Left hindlimb (tissue), 1 donor: ENCODE measurements around the gene KPNA4.
"Not testable (repeated sequence)": the region's sequence is repeated elsewhere in the genome, so short reads cannot be mapped to it uniquely, and the experiment has no call there.

Experiments
- DNase-seq: peaks from one replicate; pipeline ENCODE4 v3.0.0-alpha.2; 2018

The KPNA4 gene

DNA sequence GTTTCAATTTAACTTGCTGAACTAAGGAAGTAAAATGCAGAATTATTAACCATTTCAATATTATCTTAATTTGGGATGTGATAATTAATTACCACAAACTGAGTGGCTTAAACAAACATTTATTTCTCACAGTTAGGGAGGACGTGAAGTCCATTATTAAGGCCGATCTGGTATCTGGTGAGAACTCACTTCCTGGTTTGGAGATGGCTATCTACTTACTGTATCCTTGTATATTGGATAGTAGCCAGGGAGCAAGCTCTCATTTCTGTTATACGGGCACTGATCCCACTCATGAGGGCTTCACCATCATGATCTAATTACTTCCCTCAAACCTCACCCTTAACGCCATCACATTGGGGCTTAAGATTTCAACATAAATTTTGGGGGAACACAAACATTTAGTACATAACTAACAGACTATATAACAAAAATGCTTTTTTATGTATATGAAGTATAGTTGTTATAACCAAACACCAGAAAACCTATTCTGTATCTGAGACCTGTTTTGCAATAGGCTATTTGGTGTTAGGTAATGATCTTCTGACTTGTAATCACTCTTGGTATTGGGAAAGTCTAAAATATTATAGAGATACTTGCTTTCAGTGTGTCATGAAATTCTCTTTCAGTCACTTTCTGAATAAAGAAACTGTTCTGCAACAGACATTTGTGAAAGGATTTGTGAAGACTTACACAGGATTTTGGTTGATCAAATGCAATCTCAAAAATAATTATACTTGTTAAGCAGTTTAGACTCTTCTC, 4.7 kb upstream of the KPNA4 start:
- no peak for DNase-seq

DNA sequence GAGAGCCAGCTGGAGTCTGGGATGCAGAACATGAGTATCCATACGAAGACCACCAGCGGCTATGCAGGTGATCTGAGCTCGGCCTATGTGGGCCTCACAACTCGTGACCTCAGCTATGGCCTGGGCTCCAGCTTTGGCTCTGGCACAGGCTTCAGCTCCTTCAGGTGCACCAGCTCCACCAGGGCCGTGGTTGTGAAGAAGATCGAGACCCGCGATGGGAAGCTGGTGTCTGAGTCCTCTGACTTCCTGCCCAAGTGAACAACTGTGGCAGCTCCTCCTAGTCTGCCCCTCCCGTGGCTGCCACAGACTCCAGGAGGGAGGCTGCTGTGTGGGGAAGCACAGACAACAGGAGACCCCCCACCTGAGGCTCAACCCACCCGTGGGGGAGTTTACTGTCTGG, 3.6 kb upstream of the KPNA4 start:
- DNase-seq = no peak

DNA sequence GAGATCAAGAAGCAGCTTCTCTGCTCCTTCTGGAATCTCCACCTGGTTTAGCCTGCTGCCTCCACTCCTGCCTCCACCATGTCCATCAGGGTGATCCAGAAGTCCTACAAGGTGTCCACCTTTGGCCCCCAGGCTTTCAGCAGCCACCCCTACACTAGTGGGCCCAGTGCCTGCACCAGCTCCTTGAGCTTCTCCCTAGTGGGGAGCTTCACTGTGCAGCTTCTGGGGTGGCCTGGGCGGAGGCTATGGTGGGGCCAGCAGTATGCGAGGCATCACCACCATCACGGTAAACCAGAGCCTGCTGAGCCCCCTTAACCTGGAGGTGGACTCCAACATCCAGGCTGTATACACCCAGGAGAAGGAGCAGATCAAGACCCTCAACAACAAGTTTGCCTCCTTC, 2.4 kb upstream of the KPNA4 start:
- DNase-seq = no peak

DNA sequence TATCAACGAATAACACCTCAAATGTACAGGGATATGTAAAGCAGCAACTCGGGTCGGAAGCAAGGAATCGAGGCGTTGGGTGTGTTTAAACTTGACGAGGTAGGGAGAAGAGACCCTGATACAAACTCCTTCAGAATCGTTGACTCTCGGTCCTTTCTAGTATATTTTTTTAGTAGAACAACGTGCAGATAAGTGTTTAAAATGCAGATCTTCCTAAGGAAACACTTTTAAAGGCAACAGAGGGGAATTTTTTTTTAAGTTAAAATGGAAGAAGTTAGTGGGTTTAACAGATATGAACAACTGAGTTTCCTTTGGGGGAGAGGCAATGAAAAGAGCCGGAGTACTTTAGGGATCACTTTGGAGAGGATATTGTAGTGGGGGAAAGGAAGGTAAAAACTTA, 1.1 kb upstream of the KPNA4 start:
- DNase-seq = no peak

DNA sequence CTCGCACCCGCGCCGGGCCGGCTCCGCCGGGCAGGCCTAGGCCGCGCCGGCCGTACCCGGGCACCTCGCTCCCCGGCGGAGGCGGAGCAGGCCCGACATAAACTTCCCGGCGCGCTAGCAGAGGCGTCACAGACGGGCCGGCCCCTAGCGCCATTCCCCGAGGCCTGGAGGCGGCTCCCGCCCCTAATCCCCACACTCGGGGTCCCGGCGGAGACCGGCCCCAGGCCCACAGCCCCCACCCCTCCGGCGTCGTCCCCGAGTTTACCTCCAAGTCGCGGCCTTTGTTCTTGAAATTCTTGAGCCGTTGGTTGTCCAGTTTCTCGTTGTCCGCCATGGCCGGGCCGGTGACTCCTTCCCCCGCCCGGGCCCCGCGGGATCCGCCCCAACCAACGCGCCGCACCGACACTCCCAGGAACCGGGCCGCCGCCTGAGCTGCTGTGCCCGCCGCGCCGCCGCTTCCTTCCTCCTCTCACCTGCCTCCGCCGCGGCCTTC, 376 bp downstream of the KPNA4 start:
- no peak for DNase-seq

DNA sequence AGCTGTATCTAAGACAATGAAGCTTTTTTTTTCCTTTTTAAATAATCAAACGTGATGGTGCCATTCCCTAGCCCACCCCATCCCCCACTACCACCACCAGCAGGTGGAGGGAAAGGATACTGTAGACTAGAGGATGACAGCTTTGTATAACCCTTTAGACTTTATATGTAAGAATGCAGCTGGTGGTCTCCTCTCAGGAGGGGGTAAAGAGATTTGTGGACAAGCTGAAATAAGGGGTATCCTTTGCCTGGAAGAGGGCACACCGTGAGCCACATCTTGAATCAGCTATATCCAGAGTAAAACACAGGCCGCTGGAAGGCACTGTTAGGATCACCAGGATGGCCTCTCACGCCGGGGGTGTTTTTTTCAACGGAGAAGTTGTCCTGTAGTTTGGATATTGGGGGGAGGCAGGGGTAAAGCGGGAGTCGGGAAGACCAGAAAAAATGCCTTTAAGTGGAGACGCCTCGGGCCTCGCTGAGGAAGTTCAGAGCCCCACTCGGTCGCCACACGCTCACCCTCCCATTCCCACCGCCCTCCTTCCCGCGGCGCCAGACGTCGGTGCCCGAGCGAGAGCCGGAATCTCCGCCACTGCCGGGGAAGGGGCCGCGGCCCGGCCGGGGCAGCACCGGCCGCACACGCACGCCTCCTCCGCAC, 986 bp downstream of the KPNA4 start:
- DNase-seq = peak; percentile 45

DNA sequence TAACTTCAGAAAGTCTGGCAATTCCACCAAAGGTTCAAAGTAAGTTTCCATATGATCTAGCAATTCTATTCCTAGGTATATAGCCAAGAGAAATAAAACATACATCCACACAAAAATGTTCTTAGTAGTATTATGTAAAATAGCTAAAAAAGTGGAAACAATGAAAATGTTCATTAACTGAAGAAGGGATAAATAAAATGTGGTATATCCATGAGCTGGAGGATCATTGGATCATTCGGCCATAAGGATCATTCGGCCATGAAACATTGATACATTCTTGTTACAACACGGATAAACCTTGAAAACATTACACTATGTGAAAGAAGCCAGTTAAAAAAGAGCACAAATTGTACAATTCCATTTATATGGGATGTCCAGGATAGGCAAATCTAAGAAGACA, 2.4 kb downstream of the KPNA4 start:
- DNase-seq = no peak

DNA sequence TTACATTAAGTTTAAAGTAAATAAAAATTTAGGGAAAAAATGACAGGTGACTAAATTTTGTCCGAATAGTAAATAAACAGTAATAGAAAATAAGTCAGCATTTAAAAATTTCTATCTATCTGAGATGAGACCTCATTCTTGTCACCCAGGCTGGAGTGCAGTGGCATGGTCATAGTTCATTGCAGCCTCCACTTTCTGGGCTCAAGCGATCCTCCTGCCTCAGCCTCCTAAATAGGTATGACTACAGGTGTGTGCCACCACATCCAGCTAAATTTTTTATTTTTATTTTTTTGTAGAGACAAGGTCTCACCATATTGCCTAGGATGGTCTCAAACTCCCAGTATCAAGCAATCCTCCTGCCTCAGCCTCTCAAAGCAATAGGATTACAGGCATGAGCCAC, 7.8 kb downstream of the KPNA4 start:
- no peak for DNase-seq

DNA sequence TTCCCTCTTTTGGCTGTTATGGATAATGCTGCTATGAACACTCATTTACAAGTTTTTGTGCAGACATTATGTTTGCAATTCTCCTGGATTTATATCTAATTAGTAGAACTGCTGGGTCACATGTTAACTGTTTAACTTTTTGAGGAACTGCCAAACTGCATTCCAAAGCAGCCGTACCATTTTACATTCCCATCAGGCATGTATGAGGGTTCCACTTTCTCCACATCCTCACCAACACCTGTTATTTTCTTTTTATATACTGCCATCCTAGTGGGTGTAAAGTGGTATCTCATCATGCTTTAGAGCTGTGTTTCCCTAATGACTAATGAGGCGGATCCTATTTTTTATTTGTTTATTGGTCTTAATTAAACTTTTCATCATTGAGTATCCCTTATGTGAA, 9.2 kb downstream of the KPNA4 start:
- DNase-seq = no peak

DNA sequence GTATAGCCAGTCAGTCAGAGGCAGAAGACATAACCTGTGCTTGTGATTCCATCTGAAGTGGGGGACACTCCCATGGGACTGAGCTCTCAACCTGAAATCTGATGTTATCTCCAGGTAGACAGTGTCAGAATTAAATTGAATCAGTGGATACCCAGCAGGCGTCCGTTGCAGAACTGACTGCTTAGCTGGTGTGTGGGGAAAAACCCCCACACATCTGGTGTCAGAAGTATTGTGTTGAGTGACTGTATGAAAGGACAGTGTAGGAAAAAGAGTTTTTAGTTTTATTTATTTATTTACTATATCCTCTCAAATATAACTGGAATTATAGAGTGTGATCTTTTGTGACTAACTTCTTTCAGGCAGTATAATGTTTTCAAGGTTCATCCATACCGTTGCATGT, 10.4 kb downstream of the KPNA4 start:
- no peak for DNase-seq

DNA sequence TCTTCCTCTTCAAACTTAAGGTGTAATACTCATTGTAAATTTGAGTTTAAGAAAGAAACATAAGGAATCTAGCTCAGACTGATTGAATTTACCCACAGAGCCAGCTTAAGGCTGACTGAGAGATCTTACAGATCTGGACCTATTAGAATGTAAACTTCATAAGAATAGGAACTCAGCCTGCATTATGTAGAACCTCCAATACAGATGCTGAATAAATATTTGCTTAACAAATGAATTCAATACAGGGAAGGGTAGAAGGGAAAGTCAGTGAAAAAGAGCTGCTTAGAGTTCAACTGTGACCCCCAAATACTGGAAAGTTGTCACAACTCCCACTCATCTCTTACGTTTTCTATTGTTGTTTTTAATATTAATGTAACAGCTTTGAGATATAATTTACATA, 11.5 kb downstream of the KPNA4 start:
- DNase-seq = no peak

DNA sequence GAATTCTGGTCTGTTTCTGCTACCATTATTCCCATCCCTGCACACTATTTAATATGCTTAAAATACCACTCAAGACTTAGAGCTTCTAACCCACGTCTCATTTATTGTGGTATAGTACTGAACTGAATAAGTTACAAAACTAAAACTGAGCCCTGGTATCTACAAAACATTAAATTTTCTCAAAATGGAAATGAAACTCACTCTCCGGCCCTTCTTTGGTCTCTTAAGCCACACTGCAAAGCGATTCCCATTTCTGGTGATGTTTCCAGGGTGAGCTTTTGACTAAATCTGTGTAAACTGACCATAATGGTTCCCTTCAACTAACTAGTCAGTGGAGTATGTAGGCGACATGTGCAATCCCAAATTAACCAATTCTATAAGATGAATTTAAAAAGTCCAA, 18.6 kb downstream of the KPNA4 start:
- no peak for DNase-seq

DNA sequence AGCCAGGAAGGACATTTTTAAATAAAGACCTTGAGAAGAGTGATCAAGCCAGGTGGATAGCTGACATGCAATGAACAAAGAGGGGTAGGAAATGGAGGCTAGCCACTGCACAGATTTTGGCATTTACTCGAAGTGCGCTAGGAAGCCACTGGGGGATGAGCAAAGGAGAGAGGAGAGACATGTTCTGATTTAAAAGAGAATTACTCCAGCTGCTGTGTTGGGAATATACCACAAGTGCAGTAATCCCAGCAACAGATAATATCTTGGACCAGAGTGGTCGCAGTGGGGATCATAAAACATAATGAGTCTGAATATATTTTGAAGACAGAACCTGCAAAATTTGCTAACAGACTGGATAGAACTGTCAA, 19.9 kb downstream of the KPNA4 start:
- DNase-seq = no peak

DNA sequence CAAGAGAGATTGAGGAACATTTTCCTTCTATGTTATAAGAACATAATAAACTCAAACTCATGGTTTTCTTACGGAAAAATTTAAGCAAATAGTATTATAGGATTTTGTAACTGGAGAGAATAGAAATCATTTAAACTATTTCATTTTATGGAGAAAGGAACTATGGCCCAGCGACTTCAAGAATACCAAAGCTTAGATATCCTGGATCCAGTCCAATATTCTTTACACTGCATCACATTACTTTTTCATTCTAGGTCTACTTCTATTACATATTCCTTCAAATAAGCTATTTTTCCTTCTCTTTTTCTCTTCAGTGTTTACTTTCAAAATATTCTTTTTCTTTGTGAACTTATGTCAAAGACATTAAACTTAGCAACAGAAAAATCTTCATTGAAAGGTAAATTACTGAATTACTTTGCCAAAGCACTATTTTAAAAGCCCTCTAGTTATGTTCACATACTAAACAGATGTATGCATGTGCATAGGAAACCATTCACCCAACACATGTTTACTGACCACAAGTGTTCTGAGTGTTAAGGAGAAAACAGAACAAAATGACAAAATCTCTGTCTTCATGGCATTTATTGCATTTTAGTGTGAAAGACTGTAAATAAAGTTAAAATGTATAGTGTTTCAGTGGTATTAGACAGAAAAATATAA, 20.4 kb downstream of the KPNA4 start:
- no peak for DNase-seq

DNA sequence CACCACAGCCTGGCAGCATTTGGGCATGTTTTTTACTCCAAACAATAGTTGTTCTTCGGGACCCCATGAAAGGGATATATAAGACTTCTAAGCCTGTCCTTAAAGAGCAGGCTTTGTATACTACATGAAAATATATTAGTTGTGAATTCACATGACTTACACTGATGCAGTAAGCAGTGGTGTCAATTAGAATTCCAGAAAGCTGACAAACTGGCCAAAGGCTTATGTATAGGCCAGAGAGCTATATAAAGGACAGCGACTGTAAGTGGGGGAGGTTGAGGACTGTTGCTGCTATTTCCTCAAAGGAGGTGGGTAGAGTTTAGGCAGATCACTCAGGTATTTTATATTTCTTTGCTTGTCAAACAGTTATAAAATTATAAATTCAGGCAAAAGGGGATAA, 24.8 kb downstream of the KPNA4 start:
- DNase-seq = no peak

DNA sequence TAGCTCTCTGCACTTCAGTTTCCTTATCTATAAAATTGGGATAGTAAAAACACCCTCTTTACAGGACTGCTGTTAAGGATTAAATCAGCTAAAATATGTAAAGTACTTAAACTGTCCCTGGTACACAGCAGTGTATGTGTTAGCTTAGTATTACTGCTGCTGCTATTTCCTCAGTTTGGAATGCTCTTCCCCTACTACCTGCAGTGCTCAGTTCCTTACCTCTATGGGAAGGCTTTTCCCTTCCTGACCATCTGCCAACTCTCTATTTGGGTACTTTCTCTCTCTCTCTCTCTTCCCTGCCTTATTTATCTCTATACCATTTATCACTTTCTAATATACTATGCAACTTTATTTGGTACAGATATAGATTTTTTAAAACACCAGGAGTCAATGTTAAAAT, 26.5 kb downstream of the KPNA4 start:
- DNase-seq = no peak

DNA sequence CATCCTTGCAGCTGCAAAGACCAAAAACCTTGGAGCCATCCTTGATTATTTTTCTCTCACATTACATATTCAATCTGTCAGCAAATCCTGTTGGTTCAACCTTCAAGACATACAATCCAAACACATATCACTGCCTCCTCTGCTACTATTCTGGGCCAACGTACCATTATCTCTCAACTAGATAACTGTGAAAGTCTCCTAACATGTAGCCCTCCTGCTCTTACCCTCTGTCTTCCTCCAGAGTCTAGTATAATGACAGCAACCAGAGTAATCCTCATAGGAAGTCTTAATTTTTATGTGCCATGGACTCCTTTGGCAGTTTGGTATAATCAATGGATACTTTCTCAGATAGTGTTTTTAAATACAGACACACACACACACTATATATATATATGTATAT, 27.6 kb downstream of the KPNA4 start:
- DNase-seq = no peak

DNA sequence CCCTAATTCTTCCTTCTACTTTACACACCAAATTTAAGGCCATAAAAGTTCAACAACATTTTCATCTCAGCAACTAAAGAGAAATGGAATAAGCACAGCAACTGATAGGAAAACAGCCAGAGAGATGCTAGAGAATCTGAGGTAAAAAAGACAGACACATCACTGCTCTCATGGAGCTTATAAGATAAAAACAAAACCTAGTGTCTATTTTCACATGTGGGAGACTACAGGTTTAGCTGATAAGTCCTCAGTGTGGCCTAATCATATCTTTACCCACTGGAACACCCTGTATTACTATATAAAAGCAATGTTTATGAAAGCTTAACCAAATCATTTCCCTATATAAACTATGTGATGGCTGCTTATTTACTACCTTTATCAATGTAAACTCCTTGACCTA, 33.0 kb downstream of the KPNA4 start:
- no peak for DNase-seq

DNA sequence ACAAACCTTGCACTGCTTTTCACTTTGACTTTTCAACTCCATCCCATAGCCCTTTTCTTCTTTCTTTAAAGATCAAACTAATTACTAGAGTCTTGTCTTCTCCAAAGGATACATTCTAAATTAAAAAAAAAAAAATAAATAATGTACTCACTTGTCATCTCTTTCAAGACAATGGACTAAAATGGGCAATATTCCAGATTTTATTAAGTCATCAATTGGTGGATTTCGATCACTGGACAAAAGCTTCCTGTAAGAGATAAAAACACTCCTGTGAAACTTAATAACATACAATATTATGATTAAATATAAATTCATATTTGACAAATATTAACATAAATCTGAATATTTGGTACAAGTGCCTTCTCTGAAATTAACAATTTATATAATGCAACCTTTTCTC, 34.1 kb downstream of the KPNA4 start:
- no peak for DNase-seq

DNA sequence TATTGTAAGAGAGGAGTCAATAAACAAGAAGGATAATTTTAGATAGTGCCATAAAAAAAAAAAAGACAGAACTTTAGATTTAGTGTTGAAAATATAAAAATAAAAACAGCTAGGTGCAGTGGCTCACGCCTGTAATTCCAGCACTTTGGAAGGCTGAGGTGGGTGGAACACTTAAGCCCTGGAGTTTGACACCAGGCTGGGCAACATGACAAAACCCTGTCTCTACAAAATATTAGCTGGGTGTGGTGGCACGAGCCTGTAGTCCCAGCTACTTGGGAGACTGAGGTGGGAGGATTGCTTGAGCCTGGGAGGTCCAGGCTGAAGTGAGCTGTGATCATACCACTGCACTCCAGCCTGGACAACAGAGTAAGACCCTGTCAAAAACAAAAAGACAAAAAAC, 49.0 kb downstream of the KPNA4 start:
- DNase-seq = not testable (repeated sequence)

DNA sequence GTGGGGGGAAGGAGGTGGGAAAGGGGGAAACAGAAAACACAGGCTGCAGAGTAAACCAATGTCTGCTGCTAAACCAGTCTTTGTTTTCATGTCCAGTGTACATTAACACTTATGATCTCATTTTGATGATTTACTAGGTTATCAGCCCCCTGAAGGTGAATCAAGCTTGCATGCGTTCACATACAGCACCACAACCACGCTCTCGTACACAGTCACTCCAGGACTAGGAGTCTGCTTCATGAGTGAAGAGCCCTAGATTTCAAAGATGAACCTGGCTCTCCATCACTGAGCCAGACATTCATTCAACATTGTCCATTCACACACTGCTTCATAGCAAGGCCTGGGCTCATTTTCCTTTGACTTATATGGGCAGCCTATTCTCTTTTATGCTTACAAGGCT, 64.0 kb downstream of the KPNA4 start:
- no peak for DNase-seq

DNA sequence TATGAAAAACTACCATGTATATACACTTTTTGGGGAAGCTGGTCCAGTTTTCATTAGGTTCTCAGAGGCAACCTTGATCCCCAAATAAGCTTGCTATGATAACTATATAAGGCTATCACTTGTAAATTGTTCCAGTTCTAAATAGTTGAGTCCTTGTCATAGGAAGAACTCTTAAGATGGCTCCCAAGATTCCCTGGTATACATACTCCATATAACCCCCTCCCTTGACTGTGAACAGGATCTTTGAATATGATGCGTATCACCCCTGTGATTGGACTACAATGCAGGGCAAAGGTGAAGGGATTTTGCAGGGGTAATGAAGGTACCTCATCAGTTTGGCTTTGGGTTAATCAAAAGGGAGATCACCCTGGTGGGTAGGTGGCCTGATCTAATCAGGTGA, 67.2 kb downstream of the KPNA4 start:
- no peak for DNase-seq

DNA sequence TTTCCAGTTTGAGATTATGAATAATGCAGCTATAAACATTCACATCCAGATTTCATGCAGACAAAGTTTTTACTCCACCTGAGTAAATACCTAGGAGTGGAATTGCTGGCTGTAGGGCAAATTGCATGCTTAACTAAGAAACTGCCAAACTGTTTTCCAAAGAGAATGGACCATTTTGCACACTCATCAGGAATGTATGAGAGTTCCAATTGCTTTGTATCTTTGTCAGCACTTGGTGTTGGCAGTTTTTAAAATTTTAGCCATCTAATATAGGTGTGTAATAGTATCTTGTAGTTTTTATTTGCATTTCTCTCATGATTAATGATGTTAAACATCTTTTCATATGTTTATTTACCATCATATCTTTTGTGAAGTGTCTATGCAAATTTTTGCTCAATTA, 75.2 kb downstream of the KPNA4 start:
- no peak for DNase-seq

DNA sequence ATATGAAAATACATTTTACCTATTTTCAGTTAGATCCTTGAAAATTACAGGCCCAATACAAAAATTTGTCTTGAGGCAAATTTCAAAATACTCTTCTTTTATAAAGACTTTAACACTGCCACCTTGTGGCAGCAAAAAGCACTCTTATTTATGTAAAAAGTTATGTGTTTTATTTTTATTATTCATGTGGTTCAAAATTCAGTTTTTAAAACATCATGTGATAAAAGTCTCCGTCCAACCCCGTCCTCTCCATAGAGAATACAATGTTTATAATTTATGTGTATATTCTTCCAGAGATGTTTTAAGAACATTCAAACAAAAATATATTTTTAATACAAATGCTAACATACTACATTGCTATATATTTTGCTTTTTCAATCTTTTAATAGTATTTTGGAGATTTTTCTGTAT, 78.9 kb downstream of the KPNA4 start:
- DNase-seq = no peak
